Forelimb muscle (tissue), 1 donor: ENCODE measurements around the gene NUFIP2. TPM values are rescaled to one million over a fixed set of nuclear protein-coding genes. Genes with fewer than 3 reads are reported as not detected.
"Not testable (repeated sequence)": the region's sequence is repeated elsewhere in the genome, so short reads cannot be mapped to it uniquely, and the experiment has no call there.

Experiments used
- DNase-seq: peaks from one replicate; pipeline ENCODE4 v3.0.0-alpha.2; 2013; ENCODE audit warnings: low read depth
- polyA plus RNA-seq: library from polyadenylated mRNA; unstranded; fragments of 120-200 nt; gene quantifications from one replicate; pipeline ENCODE4 v1.2.1, GENCODE V29; 2013; ENCODE audit not compliant: insufficient read length

Gene NUFIP2, protein sequence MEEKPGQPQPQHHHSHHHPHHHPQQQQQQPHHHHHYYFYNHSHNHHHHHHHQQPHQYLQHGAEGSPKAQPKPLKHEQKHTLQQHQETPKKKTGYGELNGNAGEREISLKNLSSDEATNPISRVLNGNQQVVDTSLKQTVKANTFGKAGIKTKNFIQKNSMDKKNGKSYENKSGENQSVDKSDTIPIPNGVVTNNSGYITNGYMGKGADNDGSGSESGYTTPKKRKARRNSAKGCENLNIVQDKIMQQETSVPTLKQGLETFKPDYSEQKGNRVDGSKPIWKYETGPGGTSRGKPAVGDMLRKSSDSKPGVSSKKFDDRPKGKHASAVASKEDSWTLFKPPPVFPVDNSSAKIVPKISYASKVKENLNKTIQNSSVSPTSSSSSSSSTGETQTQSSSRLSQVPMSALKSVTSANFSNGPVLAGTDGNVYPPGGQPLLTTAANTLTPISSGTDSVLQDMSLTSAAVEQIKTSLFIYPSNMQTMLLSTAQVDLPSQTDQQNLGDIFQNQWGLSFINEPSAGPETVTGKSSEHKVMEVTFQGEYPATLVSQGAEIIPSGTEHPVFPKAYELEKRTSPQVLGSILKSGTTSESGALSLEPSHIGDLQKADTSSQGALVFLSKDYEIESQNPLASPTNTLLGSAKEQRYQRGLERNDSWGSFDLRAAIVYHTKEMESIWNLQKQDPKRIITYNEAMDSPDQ
- 31.3 TPM for polyA plus RNA-seq

DNA sequence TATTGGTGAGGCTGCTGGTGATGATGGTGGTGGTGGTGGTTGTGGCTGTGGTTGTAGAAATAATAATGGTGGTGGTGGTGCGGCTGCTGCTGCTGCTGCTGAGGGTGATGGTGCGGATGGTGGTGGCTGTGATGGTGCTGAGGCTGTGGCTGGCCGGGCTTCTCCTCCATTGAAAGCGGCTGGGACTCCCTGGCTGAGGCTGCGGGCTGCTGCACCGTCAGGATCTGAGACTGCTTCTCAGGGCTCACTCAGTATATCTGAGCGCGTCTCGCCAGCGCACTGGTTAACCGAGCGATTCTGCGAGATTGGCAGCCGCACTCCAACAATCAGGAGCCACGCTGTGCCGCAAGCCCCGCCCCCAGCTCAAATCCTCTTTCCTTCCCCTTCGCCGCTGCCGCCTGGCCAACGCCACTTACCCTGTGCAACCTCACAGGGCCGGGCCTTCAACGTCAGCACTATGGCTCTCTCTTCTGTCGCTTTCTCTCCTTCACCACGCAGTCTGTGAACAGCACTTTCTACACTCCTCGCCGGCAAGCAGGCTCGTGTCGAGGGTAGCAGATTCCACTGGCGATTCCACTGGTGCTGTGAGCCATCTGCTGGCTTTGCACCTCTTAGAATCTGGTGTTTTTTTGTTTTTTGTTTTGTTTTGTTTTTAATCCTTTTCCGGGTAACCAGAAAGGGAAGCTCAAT lies at the start of gene NUFIP2:
NUFIP2 (minus strand) TSS at position 259 of the 690 bp plus-strand sequence; CDS start at position 170, 89 bp downstream.
- peak; percentile 95 for DNase-seq

DNA sequence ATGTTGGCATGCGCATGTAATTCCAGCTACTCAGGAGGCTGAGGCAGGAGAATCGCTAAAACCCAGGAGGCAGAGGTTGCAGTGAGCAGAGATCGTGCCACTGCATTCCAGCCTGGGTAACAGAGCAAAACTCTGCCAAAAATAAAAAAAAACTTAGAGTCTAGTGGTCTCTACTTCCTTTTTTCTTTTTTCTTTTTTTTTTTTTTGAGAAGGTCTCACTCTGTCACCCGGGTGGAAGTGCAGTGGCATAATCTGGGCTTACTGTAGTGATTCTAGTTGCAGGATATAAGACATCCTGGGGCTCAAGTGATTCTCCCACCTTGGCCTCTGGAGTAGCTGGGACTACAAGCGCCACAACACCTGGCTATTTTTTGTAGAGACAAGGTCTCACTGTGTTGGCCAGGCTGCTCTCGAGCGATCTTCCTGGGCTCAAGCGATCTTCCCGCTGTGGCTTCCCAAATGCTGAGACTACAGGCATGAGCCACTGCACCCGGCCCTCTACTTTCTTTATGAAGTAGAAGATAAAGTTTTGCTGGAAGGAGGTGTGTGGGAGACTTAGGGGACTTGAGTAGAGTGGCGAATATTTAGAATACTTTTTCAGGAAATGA lies 48.3 kb upstream of the NUFIP2 start:
- DNase-seq: no peak

DNA sequence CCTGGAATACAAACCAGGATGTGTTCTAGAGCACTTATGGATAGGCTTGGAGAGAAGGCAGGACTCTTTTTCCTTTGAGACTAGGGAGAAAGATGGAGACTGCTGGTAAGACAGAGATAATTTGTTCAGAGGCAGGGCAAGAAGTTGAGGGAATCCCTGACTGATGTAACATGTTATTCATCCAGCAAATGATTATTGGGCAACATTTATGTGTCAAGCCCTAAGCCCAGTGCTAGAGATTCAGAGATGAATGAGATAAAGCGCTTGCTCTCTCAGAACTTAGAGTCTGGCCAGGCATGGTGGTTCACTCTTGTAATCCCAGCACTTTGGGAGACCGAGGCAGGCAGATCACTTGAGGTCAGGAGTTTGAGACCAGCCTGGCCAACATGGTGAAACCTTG lies 47.8 kb upstream of the NUFIP2 start:
- no peak for DNase-seq

DNA sequence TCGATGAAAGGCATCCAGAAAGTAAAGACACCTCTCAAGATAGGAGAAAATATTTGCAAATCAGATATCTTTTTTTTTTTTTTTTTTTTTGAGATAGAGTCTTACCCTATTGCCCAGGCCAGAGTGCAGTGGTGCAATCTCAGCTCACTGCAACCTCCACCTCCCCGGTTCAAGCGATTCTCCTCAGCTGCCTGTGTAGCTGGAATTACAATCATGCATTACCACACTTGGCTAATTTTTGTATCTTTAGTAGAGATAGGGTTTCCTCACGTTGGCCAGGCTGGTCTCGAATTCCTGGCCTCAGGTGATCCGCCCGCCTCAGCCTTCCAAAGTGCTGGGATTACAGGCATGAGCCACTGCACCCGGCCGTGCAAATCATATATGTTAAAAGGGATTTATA lies 45.1 kb upstream of the NUFIP2 start:
- not testable (repeated sequence) for DNase-seq

DNA sequence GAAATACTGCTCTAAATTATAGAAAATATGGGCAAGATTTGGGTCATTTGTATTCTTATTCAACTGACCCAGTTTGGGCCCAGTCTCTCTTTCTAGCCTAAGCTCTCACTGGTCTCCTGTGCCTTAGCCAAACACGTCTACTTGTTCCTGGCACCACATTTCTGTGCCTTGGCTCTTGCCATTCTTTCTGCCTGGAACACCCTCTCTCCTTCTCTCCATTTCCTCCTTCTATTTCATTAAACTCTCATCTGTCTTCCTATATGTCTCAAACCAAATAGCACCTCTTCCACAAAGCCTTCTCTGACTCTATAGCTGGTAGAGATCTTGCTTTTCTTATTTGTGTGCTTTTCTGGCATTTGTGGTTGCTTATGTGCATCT lies 37.7 kb upstream of the NUFIP2 start:
- DNase-seq: no peak

DNA sequence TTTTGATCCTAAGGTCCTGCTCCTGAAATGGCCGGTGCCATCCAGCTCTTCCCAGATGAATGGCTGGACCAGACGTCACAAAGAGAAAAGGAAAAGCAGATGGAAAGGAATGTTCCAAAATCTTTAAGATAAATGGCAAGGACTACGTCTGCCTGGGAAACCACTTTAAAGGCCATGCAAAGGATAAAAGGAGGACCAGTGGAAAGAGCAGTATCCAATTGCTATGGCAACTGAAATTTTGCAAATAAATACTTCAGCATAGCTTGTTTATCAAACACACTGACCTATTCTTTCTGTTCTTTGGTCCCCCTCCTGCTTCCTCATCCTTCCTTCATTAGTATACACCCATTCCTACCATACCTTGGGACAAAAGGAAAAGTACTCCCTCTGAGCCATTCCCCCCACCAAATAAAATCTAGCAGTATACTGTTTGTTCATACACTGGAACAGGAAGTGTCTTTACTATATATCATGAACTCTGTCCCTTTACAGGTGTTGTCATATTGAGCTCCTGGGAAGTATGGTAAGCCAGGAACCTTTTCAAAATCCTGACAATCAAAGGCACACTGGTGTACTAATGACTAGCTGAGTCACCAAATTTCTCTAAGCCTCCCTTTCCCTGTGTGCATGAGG lies 37.2 kb upstream of the NUFIP2 start:
- DNase-seq: no peak

DNA sequence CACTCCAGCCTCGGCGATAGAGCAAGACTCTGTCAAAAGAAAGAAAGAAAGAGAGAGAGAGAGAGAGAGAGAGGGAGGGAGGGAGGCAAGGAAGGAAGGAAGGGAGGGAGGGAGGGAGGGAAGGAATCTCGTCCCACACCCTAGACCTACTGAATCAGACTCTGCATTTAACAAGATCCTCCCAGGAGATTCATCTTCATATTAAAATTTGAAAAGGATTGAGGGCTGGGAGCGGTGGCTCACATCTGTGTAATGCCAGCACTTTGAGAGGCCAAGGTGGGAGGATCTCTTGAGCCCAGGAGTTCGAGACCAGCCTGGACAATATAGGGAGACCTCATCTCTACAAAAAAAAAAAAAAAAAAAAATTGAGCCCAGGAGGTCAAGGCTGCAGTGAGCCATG lies 33.5 kb upstream of the NUFIP2 start:
- DNase-seq: no peak

DNA sequence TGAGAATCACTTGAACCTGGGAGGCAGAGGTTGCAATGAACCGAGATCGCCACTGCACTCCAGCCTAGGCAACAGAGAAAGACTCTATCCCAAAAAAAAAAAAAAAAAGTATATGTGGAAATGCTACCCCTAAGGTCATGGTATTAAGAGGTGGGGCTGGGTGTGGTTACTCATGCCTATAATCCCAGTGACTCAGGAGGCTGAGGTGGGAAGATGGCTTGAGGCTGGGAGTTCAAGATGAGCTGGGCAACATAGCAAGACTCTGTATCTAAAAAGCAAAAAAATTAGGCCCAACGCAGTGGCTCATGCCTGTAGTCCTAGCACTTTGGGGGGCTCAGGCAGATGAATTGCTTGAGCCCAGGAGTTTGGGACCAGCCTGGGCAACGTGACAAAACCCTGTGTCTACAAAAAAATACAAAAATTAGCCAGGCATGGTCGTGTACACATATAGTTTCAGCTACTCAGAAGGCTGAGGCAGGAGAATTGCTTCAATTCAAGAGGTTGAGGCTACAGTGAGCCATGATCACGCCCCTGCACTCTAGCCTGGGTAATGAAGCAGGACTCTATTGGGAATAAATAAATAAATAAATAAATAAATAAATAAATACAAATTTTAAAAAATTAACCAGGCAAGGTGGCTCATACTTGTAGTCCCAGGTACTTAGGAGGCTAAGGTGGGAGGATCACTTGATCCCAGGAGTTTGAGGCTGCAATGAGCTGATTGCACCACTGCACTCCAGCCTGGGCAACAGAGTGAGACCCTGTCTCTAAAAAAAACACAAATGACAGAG lies 32.3 kb upstream of the NUFIP2 start:
- DNase-seq: no peak

DNA sequence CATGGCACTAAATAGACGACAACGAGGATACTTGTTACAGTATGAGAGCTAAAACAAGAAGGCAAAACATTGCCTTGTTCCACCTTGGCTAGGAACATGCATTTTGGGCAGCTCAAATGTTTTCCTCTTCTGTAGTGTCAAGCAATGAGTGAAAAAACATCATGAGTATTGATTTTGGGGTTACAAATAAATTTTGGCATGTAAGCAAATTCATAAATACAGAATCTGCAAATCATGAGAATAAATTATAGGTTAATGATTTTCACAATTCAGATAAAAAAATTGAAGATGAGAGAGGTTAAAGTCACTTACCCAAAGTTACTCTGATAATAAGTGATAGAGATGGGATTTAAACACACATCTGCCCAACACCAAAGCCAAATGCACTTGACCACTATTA lies 28.4 kb upstream of the NUFIP2 start:
- DNase-seq: no peak

DNA sequence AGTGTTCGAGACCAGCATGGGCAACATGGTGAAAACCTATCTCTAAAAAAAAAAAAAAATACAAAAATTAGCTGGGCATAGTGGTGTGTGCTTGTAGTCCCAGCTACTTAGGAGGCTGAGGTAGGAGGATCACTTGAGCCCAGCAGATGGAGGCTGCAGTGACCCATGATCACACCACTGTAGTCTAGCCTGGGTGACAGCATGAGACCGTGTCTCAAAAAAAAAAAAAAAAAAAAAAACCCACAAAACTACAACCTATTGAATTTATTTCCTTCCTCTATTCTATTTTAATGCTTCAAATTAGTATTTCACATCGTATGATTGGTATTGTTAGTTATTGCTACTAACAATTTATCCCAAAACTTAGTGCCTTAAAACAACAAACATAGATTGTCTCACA lies 9.4 kb upstream of the NUFIP2 start:
- DNase-seq: no peak

DNA sequence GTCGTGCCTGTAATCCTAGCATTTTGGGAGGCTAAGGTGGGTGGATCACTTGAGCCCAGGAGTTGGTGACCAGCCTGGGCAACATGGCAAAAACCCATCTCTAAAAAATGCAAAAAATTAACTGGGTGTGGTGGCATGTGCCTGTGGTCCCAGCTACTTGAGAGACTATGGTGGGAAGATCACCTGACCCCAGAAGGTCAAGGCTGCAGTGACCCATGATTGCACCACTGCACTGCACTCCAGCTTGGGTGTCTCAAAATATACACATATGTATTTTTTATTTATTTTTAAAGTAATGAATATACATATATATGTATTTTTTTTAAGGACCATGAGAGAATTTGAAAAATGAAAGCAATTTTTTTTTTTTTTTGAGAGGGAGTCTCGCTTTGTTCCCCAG lies 5.1 kb upstream of the NUFIP2 start:
- DNase-seq: no peak

DNA sequence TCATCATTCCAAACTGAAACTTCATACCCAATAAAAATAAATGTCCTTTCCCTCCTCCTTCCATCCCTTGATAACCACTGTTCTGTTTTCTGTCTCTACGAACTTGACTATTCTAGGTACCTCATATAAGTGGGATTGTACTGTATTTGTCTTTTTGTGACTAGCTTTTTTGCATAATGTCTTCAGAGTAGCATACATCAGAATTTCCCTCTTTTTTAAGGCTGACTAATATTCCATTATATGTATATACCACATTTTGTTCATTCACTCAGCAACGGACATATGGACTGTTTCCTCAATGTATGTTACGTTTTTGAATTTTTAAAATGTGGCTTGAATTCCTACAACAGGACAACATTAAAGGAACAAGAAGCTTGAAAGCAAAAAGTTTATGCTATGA lies 1.5 kb upstream of the NUFIP2 start:
- no peak for DNase-seq

DNA sequence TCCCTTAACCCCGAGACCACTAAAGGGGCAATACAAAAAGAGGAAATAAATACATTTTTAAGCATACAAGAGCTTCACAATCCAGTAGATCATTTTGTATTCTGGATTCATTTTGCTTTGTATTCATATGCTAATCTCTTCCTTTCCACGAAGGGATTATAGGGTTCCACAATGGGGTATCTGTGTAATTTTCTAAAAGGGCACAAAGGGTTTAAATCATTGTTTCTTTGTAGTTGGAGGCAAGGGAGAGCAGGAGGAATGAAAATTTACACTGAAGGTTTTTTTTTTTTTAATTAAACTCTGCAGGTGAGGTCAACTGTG lies 592 bp upstream of the NUFIP2 start:
- DNase-seq: no peak

DNA sequence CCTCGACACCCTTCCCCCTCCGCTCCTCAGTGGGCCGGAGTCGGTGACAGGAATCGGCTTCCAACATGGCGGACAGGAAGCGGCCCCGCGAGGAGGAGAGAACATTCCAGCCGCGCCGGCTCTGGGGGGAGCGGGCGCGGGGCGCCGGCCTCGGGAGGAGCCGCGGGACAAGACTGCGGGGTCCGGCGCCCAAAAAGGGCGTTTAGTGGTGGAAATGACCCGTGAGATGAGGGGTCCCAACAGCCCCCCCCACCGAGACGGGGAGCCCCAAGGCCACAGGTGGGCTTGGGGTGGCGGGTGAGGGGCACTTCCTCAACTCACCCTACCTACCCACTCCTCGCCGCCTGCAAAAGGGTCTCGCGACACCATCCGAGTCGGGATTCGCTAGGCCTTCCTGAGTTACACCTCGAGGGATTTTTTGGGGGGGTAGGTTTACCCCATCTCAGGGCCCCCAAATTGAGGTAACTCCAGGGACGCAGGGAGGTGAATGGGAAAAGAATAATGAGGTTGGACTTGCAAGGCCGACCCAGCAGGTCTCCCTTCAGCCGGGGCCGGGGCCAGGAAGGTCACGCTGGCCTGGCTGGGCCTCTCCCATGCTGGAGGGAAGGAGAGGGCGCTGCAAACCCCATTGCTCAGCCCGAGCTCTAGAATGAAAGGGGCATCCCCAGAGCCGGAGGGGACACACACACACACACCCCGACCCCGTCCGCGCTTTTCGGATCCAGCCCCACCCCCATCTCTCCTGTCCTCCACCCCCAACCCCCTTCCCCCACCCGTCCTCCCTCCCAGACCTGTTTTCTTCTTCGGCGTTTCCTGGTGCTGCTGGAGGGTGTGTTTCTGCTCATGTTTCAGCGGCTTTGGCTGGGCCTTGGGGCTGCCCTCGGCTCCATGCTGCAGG lies 707 bp downstream of the NUFIP2 start:
- no peak for DNase-seq

DNA sequence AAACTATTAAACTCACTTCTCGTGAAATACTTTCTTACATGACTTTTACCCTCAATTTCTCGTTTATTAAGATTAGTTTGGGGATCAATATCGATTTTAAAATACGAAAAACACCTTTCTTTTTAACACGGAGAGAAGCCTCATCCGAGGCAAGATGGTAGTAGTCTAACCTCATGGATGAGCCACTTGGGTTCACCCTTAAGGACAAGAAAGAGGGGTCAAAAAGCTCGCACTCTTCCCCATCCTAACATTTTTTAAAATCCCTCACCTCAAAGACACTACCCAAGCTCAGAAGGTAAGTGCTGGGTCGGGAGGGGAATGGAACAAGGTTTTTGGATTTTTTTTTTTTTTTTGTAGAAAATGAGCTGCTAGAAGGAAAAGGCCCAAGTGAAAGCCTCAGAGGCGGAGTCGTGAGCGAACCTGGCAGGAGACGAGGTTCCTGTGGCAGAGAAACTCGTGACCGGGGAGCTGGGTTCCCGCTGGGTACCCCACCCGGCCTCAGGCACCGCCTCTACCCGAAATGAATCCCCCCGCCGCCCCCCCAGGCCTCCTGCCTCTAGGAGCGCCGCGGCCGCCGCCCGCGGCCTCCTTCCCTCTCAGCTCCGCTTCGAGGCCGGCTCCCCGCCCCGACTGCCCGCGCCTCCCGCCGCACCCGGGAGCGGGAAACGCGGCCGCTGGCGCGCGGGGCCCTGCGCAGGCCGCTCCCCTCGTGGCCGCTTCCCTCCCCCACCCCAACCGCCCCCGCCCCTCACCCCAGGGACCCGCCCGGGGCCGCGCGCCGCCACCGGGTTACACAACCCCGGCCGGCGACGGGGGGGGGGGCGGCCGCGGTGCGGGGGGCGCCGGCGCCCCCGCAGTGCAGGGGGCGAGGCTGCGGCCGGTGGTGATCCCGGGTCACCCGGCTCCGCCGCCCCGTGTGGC lies 1.6 kb downstream of the NUFIP2 start:
- no peak for DNase-seq

DNA sequence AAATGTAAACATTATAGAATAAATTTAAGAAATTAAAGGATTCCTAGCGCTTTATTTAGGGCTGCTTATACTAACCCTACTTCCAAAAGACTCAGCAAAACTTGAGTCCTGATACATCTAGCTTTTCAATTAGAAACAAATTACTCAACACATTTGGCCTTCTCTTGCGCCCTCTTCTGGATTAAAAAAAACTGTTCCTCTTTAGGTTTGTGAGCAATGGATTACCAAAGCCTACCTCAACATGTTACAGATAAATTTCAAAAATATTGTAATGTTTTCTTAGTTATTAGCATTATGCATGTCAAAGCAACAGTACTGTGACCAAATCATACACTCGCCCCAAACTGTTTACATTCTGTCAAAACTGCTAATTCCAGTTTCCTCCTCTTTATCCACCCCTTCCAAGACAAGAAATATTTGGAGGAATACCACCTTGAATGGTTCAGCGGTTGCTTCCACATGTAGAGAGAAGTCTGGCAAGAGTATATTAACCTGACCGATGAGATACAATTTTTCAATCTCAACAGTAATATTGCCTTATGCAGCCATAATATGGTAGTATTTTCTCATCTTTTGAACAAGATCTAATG lies 2.7 kb downstream of the NUFIP2 start:
- peak; percentile 58 for DNase-seq

DNA sequence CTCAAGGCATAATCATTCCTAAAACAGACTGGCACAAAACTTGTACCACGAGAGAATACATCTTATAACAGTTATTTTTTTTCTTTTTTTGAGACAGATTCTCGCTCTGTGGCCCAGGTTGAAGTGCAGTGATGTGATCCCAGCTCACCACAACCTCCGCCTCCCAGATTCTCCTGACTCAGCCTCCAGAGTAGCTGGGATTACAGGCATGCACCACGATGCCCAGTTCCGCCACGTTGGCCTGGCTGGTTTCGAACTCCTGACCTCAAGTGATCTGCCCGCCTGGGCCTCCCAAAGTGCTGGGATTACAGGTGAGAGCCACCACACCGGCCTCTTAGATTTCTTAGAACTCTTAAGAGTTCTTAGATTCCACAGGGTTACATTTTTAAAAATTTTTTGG lies 4.1 kb downstream of the NUFIP2 start:
- no peak for DNase-seq

DNA sequence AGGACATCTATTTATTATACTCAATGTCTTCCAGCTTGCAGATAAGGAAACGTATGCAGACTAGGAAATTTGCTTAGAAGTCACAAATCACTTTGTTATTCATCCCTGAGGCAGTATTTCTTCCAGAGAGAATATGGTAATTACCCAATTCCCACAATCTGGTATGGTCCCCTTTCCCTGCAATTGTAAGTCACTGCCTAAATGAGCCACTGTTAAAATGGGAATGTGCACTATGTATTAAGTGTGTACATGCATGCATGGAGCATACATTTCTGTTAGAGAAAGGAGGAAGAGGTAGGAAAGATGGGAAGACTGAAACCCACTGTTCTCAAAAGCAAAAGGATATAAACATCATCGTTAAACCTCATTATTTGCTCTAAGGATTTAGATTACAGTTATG lies 10.0 kb downstream of the NUFIP2 start:
- no peak for DNase-seq

DNA sequence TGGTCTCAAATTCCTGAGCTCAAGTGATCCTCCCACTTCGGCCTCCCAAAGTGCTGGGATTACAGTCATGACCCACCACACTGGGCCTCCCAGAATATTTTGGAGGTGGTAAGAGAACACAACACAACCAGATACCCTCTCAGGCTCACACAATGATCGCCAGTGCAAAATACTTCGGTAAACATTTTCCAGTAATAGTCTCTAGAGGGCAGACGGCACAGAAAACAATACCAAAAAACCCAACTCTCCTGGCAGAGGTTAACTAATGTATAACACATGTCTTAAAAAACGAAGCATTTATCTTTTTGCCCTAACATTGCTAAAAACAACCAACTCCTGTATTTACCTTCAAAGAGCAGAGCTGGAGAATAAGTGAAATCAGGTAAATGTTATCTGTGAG lies 10.5 kb downstream of the NUFIP2 start:
- DNase-seq: no peak
